COLO668 (cell line): ENCODE measurements around the gene CLCN6.

Experiments
- DNase-seq: peaks from one replicate; lab custom pipeline; 2025; ENCODE audit not compliant: unreplicated experiment; lab: John Stamatoyannopoulos, UW

Gene CLCN6

DNA sequence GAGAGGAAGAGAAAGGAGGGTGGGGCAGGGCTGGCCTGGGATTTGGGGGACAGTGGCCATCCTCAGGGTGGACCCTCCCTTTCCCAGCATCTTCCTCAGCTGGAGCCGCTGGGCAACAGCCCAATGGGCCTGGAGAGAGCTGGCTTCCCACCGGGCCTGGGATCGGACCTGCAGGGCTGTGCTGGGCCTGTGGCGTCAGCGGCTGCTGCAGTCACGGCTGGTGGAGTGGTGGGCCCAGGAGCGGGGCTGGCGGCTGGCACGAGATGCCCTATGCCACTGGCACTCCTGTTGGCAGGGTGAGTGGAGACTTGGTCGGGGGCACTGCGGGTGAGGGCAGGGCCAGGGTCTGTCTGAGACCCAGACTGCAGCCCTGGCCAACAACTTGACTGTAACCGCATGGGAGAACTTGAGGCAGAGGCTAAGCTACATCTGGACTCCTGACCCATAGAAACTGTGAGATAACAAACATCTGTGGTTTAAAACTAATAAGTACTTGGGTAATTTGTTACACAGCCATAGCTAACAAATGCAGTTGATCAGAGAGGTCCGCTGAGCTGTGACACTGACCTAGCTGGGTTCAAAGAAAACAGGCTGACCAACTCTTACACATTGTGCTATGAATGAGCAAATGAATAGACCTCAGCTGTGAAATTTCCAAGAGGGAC, 26.1 kb upstream of the CLCN6 start:
- DNase-seq = no peak

DNA sequence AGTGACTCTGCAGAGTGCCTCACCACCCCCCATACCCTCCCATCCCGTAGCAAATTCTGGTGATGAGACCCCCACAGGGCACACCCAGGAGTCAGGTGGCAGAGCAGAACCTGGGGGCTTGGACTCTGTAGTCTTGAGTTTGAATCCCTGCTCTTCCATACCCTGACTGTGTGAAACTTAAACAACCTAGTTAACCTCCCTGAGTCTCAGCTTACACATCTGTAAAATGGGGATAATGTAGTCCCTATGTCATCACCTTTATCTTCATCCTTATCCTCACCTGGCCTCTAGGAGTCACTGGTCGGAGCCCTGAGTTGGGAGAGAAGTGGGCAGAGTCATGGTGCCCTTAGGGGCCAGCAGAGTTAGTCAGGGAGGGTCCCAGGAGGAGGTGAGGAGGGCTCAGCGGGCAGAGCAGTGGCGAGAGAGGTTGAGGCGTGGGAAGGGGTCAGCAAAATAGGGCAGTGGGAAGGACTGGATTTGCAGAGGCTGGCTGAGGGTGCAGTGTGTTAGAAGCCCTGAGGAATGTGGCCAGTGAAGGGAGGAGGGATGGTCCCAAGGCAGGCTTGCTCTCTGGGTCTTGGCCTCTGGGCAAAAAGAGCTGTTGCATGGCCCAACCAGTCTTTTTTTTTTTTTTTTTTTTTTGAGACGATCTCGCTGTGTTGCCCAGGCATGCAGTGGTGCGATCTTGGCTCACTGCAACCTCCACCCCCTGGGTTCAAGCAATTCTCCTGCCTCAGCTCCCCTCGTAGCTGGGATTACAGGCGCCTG, 25.4 kb upstream of the CLCN6 start:
- no peak for DNase-seq

DNA sequence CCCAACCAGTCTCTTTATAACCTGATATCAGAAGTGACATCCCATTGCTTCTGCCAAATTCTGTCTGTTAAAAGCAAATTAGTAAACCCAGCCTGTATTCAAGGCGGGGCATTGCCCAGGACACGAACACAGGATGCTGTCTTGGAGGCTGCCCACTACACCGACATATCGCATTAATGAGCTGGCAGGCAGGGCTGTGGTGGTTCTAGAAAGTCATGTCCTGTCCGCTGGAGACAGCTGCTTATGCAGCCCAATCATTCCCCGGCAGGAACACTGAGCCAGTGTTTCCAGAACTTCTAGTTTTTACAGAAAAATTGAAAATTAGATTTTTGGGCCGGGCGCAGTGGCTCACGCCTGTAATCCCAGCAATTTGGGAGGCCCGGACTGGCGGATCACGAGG, 24.7 kb upstream of the CLCN6 start:
- no peak for DNase-seq

DNA sequence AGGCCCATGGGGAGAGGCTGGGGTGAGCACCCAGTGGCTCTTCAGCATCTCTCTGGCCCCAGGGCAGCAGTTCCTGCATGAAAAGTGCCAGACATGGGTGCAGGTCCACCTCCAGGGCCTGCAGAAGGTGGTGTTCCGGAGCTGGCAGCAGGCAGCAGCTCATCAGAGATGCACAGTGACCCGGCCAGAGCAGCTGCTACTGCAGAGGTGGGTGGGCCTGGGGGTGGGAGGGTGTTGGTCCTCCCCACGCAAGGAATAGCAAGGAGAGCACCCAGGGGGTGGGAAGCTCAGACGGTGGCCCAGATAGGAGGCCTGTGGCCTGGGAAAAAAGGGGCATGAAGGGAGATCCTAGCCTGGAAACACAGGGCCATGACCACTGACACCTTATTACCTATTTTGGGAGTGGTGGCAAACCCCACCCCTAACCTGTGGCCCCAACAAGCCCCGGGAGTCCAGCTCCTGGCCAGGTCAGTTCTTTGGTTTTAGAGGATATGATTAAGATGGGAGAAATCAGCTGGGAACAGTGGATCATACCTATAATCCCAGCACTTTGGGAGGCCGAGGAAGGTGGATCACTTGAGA, 23.8 kb upstream of the CLCN6 start:
- no peak for DNase-seq

DNA sequence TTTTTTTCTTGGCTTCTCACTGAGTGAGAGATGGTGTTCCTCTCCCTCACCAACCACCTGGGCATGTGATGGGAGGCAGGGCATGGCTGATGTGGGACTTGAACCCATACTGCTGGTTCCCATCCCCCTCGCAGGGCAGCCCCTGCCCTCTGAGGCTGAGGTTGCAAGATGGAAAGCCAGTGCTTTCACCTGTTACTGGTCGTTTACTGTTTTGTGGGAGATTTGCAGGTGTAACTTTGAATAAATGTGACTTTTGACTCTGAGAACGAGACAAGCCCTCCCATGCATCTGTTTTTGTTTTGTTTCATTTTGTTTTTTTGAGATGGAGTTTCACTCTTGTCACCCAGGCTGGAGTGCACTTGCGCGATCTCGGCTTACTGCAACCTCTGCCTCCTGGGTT, 22.4 kb upstream of the CLCN6 start:
- no peak for DNase-seq

DNA sequence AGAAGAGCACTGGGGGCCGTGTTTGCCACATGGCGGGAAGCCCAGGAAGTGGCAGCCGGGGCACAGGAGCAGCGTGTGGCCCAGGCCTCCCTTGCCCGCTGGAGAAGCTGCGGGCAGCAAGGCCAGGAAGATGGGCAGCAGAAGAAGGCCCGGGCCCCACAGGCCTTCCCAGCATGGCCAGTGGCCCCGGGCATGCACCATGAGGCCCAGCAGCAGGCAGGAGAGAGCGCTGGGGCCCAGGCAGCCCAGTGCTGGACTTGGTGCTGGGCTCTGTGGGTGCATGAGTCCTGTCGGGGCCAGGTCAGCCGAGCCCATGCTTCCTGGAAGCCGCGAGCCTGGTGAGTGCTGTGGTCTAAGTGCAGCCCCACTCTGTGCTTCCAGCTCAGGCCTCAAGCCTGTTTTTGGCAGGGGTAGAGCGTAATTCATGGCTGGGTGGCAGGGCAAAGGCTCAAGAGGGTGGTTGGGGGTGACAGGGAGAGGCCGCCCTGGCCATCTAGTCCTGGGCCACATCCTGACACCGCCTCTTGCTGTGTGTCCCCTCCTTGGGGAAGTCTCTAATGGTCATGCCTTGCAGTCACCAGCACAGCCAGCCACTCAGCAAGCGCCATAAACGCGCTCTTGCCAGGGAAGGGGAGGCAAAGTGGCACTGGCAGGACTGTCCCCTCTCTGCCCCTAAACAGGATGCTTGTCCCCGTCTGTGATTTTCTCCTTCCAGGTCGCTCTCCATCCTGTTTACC, 21.6 kb upstream of the CLCN6 start:
- no peak for DNase-seq

DNA sequence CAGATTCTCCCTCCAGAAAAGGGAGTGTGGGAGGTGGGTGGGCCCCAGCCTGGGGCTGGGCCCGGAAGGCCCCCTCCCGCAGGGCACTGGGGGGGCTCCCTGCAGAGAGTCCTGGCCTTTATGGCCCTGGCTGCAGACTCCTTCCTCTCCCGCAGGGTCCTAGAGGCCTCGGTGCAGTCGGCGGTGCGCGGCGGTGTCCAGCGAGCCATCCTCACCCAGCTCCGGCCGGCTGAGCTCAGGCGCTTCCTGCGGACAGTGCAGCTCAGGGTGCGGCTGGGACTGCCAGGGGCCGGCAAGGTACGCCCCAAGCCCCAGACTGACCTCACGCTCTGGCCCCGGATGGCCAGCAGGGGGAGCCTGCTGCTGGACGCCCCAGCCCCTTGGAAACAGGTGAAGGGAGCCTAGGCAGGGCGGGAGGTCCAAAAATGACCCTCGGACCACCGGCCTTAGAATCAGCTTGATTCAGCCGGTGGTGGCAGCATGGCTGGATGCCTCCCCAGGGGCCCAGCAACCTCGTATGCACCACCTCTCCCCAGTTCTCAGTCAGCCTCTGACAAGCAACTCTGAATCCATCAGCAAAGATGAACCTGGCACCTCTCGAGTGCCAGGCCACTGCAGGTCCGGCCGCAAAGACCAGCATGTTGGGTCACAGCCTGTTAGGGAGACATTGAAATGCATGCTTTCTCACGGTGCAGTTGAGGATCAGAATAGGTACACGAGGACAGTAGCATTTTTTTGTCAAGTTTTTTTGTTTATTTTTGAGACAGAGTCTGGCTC, 20.8 kb upstream of the CLCN6 start:
- DNase-seq = peak; percentile 76

DNA sequence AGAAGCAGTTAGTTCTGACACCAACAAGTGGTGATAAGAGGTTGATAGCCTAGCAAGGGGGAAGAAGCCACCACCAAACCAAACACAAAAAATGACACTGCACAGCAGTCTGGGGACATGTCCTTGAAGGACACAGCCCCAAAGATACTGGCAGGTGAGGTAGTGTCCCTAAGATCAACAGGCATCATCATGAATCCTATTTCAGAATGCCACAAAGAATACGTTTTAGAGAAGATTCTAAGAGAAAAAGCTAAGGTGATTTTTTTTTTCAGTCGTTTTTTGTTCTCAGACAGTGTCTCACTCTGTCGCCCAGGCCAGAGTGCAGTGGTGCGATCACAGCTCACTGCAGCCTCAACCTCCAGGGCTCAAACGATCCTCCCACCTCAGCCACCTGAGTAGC, 19.8 kb upstream of the CLCN6 start:
- no peak for DNase-seq

DNA sequence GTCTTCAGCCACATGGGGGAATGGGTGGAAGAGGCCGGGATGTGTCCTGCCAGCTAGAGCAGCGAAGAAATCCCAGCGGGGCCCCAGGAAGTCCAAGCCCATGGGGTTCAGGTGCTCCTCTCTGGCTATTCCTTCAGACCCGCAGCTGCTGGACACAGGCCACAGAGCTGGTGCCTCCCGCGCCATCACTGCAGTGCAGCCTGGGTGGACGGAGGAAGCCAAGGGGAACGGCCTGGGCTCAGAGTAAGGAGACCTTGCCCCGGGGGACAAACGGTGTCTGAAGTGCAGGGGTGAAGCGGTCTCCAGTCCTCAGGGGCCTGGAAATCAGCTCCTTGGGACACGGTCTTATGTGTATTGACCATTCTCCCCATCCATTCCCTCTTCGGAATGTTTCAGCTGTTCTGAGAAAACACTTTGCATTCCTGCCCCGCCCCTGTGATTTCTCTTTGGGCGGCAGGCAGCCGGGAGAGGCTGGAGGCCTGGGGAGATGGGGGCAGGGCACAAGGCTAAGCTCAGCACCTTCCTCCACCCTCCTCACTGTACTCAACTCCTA, 18.7 kb upstream of the CLCN6 start:
- no peak for DNase-seq

DNA sequence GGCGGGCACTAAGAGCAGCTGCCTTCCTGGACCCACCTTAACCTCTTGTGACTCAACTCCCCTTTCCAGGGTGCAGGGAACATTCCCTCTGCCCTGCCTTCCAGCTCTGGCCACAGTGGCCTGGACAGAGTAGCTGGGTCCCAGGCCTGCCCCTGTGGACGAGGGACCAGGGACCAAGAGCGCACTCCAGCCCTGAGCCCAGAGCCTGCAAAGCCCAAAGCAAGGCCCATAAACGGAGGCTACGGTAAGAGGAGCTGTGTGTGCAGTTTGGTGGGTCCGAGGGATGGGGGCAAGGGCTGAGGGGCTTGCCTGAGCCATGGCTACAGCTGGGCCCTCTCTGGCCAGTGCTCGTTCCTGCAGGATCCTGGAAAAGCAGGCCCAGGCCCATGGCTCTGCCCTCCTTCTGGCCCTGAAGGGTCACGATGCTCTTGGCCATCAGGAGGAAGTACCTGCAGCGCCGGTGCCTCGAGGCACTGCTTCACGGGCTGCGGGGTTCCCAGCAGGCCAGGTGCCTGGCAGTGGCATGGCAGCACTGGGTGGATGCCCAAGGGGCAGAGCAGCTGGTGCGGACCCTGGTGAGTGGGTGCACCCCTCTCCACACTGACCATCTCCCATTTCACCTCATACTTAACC, 18.1 kb upstream of the CLCN6 start:
- DNase-seq = no peak

DNA sequence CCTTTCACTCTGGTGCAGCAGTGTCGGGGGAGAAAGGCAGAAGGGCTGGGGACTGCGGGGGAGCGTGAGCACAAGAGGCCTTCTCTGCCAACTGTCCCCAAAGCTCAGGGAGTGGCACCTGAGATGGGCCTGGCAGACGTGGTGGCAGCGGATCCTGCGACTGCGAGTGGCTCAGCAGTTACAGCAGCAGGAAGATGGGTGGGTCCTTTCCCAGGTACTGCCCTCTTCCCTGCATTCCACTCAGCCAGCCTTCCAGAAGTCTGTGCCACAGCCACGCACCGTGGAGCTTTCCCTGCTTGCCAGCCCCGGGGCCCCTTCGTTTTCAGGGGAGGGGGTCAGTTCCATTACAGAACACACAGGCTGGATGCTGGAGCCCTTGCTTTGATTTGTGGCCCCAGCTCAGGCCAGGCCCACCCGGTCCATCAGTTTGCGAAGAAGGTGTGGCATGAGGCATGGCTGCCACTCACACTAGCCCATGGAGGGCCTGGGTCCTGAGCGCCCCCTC, 17.4 kb upstream of the CLCN6 start:
- no peak for DNase-seq

DNA sequence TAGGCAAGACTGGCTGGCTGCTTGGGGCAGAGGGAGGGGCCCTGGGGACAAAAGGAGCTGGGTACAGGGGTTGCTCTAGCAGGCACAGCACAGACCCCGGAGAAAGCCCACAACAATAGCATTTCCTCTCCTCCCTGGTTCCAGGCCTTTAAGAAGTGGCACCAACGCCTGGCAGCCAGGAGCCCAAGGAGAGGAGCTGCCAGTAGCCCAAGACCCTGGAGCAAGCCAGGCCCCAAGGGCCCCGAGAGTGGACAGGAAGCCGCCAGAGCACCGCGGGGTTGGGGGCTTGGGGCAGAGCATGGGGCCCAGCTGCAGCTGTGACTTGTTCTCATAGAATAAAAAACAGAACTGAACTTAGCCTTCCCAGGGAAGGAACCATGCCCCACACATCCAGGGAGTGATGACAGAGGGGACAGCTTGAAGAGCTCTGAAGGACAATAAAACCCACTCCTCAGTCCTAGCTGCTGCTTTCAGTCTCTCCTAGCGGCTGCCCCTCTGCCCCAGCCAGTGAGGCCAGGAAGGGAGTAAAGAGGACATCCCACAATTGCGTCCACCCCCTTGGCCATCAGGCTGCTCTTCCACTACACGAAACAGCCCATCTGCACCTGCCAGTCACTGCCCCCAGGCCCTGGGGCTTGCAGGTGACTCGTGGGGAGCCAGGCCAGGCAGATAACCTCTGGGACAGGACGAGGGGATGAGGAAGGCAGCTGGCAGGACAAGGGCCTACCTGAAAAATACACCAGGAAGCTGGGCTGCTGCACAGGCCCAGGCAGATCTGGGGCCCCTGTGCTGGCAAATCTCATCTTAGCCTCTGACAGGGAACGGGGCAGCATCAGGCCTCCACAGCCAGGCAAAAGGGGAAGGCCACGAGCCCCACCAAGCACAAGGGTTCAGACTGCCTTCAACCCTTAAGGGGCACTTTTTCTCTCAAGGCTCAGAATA, 16.6 kb upstream of the CLCN6 start:
- no peak for DNase-seq

DNA sequence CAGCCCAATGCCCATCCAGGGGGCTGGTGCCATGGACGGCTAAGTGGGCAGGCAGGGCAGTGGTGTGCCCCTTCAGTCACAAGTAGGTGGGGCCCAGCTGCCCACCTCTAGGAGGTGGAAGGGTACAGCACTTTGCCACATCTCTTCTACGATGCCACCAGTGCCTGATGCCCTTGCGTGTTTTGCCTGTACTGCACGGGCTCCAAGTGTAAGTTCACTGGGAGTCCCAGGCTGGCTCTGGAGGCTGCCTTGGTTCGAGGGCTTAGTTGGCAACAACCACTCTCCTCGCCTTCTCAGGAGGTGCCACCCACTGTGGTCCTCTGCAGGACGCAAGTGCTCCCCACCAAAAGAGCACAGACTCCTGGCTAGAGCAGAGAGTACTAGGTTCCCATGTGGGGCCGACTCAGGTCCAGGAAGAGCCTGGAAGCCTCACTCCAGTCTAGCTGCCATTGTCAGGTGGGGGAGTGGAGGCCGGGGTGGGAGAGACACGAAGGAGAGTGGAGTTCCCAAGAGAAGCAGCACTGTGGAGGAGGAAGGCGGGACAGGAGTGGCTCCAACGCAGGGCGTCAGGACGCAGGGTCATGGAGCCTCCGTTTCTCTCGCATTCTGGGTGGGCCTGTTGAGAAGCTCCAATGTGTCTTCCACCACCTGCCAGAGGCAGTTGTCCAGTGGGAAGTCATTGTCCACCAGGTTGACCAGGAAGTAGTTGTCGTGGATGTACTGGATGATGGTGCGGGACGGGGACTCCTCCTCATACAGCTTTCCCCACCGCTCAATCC, 15.7 kb upstream of the CLCN6 start:
- no peak for DNase-seq

DNA sequence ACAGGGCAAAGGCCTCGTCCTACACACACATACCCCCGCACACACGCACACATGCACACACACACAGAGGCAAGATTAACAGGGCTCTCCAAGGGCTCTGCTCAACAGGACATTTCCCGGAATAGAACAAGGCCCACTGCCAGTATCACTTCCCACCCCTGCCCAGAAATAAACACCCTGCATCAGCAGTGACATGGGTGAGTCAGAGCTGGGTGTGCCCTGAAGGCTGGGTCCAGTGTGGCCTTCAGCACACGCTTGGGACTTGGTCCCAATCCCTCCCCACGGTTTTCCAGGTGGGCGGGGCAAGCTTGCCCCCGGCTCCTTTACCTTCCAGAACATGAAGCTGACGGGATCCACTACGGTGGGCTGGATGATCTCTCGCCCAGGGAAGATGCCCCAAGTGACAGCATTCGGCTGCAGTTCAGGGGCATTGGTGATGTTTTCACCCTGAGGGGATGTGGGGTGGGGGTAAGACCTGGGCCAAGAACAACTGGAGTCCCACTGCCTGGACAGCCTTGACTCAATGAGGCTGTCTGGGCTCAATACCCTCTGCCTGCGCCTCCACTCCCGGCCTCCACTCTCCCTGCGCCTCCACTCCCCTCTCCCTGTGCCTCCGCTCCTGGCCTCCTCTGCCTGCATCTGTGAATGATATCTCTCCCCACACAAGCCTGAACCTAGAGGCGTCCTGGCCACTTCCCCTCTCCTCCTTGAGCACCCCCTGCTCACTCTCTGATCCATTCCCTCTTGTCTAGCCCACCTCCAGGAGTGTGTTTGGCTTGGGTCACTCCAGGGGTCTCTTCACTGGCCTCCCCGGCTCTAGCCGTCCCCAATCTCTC, 14.9 kb upstream of the CLCN6 start:
- no peak for DNase-seq

DNA sequence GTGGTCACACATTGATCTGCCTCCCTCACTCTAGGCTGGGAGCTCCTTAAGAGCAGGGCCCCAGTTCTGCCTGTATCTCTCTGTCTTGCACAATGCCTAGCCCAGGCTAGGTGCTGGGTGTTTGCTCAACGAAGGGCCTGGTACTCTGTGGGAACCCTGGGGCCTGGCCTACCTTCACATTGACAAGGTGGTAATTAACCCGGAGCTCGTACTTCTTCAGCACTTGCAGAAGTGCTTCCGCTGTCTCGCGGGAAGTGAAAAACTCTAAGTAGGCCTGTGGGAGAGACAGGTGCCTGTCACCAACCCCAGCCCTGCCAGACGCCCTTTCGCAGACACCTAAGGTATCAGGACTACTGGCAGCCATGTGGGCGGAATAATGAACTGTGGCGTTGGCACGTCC, 13.9 kb upstream of the CLCN6 start:
- no peak for DNase-seq

DNA sequence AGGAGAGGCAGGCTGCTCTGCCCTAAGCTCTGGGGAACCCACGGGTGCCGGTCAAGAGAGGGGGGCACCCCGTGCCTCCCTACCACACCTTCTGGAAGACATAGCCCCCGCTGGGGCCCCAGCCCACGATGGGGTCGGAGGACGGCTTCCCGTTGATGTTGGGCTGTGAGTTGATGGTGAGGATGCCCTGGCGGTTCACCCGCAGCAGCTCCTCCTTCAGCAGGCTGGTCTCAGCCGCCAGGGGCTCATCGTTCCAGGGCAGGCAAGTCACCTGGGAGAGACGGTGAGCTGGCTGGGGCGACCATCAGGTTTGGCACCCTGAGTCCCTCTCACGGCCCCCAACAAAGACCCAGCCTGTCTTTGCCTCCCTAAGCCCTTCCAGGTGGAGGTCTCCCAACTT, 12.2 kb upstream of the CLCN6 start:
- no peak for DNase-seq
